DMS114 treated with DMSO at 0.1 percent for 48 hours (cell line): ENCODE results near the gene CHAC2.
"Not testable (repeated sequence)": the region's sequence is repeated elsewhere in the genome, so short reads cannot be mapped to it uniquely, and the experiment has no call there.

Experiments
- DNase-seq: peaks from one replicate; lab custom pipeline; 2025; ENCODE audit not compliant: unreplicated experiment; lab: John Stamatoyannopoulos, UW

CHAC2 gene

GRCh38 chr2:53777134-53777533 is 9.5 kb downstream of the CHAC2 start:
- no peak for DNase-seq

GRCh38 chr2:53778536-53779162 is 11.0 kb downstream of the CHAC2 start:
- no peak for DNase-seq

GRCh38 chr2:53780056-53780455 is 12.5 kb downstream of the CHAC2 start:
- no peak for DNase-seq

- DNase-seq: no peak
Observed at GRCh38 chr2:53782676-53783075, 15.1 kb downstream of the CHAC2 start.

- DNase-seq: no peak
Observed at GRCh38 chr2:53784436-53784835, 16.8 kb downstream of the CHAC2 start.

GRCh38 chr2:53785366-53785765 is 17.8 kb downstream of the CHAC2 start:
- DNase-seq: no peak

- DNase-seq: no peak
Observed at GRCh38 chr2:53786352-53786704, 18.7 kb downstream of the CHAC2 start.

- peak; percentile 87 for DNase-seq
Observed at GRCh38 chr2:53786705-53787613, 19.4 kb downstream of the CHAC2 start, which contains the start of the genes ASB3 and ERLEC1. TSS of gene ASB3 (minus strand) at chr2:53786953. CDS start at chr2:53765572, 21,381 bp downstream. TSS of gene ERLEC1 (plus strand) at chr2:53787044. CDS start at chr2:53787211, 167 bp downstream.

GRCh38 chr2:53787614-53788289 is 20.1 kb downstream of the CHAC2 start:
- no peak for DNase-seq

- no peak for DNase-seq
Observed at GRCh38 chr2:53793261-53793660, 25.7 kb downstream of the CHAC2 start.

GRCh38 chr2:53793821-53794220 is 26.2 kb downstream of the CHAC2 start:
- no peak for DNase-seq

GRCh38 chr2:53801547-53801946 is 33.9 kb downstream of the CHAC2 start:
- DNase-seq: no peak

GRCh38 chr2:53802617-53803151 is 35.1 kb downstream of the CHAC2 start:
- DNase-seq: no peak

GRCh38 chr2:53811601-53812000 is 44.0 kb downstream of the CHAC2 start:
- DNase-seq: no peak

GRCh38 chr2:53813151-53813550 is 45.5 kb downstream of the CHAC2 start:
- no peak for DNase-seq

GRCh38 chr2:53818854-53819435 is 51.3 kb downstream of the CHAC2 start:
- no peak for DNase-seq

- no peak for DNase-seq
Observed at GRCh38 chr2:53819634-53820033, 52.0 kb downstream of the CHAC2 start.

- DNase-seq: no peak
Observed at GRCh38 chr2:53820048-53820447, 52.4 kb downstream of the CHAC2 start.

GRCh38 chr2:53820711-53821110 is 53.1 kb downstream of the CHAC2 start:
- DNase-seq: no peak

GRCh38 chr2:53821810-53822209 is 54.2 kb downstream of the CHAC2 start:
- no peak for DNase-seq

- not testable (repeated sequence) for DNase-seq
Observed at GRCh38 chr2:53823639-53824038, 56.0 kb downstream of the CHAC2 start.
